HepG2 (cell line): ENCODE results near the gene ENC1. TPM values are rescaled to one million over a fixed set of nuclear protein-coding genes. Genes with fewer than 3 reads are reported as not detected.

Source experiments
- AKNA ChIP-seq: sonication (generic); formaldehyde crosslinking; IDR thresholded peaks from 2 replicates; pipeline ENCODE4 v1.4.0; 2020; ENCODE audit warnings: missing genetic modification reagents, borderline replicate concordance
- CAMTA2 ChIP-seq: sonication (generic); formaldehyde crosslinking; IDR thresholded peaks from 2 replicates; pipeline ENCODE4 v1.4.0; 2020; ENCODE audit warnings: mild to moderate bottlenecking, missing genetic modification reagents, borderline replicate concordance
- CREBL2 ChIP-seq: sonication (generic); formaldehyde crosslinking; IDR thresholded peaks from 2 replicates; pipeline ENCODE4 v1.8.1; 2023; ENCODE audit warnings: missing genetic modification reagents, mild to moderate bottlenecking, borderline replicate concordance
- GMEB2 ChIP-seq: IDR thresholded peaks from 2 replicates; pipeline ENCODE4 v1.6.1; 2016; ENCODE audit warnings: missing biosample characterization, missing genetic modification reagents, low read depth
- HOMEZ ChIP-seq: IDR thresholded peaks from 2 replicates; pipeline ENCODE4 v1.6.1; 2016; ENCODE audit warnings: low read depth
- HOXA7 ChIP-seq: sonication (generic); formaldehyde crosslinking; IDR thresholded peaks from 2 replicates; pipeline ENCODE4 v1.8.1; 2022; ENCODE audit warnings: mild to moderate bottlenecking, missing genetic modification reagents, moderate library complexity
- IRF9 ChIP-seq: sonication (generic); formaldehyde crosslinking; IDR thresholded peaks from 2 replicates; pipeline ENCODE4 v1.8.0; 2022; ENCODE audit warnings: missing genetic modification reagents, mild to moderate bottlenecking, borderline replicate concordance
- KDM2A ChIP-seq: sonication (generic); formaldehyde crosslinking; IDR thresholded peaks from 2 replicates; pipeline ENCODE4 v1.4.0; 2020; ENCODE audit warnings: low read depth, missing genetic modification reagents, borderline replicate concordance
- MAFF ChIP-seq: IDR thresholded peaks from 2 replicates; pipeline ENCODE4 v1.6.1; 2011; ENCODE audit warnings: low read depth, low read length, improper control_type of control experiment
- NFKBIZ ChIP-seq: IDR thresholded peaks from 2 replicates; pipeline ENCODE4 v1.6.1; 2018; ENCODE audit warnings: missing genetic modification reagents, missing compliant biosample characterization
- SMARCE1 ChIP-seq: fragments of 450-650 bp; IDR thresholded peaks from 2 replicates; pipeline ENCODE4 v1.6.1; 2017; ENCODE audit warnings: borderline replicate concordance
- XRCC5 ChIP-seq: fragments of 200-400 bp; formaldehyde crosslinking; optimal IDR thresholded peaks from 2 replicates; pipeline ENCODE3; 2017; ENCODE audit warnings: mild to moderate bottlenecking, low read length
- ZFP36 ChIP-seq: fragments of 150-350 bp; IDR thresholded peaks from 2 replicates; pipeline ENCODE4 v1.6.1; 2018; ENCODE audit warnings: borderline replicate concordance, low read length, low read depth; ENCODE audit not compliant: partially characterized antibody
- ZNF44 ChIP-seq: sonication (generic); formaldehyde crosslinking; IDR thresholded peaks from 2 replicates; pipeline ENCODE4 v1.5.1; 2020; ENCODE audit warnings: mild to moderate bottlenecking, missing genetic modification reagents
- ZNF484 ChIP-seq: sonication (generic); formaldehyde crosslinking; IDR thresholded peaks from 2 replicates; pipeline ENCODE4 v1.5.1; 2020; ENCODE audit warnings: mild to moderate bottlenecking, low read depth, missing genetic modification reagents, borderline replicate concordance
- ZNF513 ChIP-seq: sonication (generic); formaldehyde crosslinking; conservative IDR thresholded peaks from 2 replicates; pipeline ENCODE4 v1.5.0; 2020; ENCODE audit warnings: missing genetic modification reagents
- ZNF629 ChIP-seq: sonication (generic); formaldehyde crosslinking; conservative IDR thresholded peaks from 2 replicates; pipeline ENCODE4 v1.5.0; 2020; ENCODE audit warnings: missing genetic modification reagents
- polyA plus RNA-seq, 8 experiments: library from polyadenylated mRNA; depleted of rRNA in 3 of 8; stranded (reverse) in 7 of 8; unstranded in 1 of 8; fragments of >200 nt; fragmentation: Illumina TruSeq in 4 of 8; extraction: Trizol in 4 of 8; gene quantifications; 2 replicates each; pipeline versions ENCODE4 v1.2.1 to v1.2.3, GENCODE V29; 2011 to 2016; ENCODE audit warnings: low read depth in 4 of 8, missing spikeins in 1 of 8, mixed read lengths in 1 of 8; ENCODE audit not compliant: insufficient read depth in 1 of 8
- total RNA-seq, 5 experiments: library from RNA; depleted of rRNA; stranded (reverse); fragments of >200 nt; fragmentation: Illumina TruSeq; extraction: Trizol; gene quantifications; 2 replicates each; pipeline ENCODE4 v1.2.3, GENCODE V29; 2016; ENCODE audit warnings: low read depth in 1 of 5

The ENC1 gene
- total and polyA plus RNA-seq, 2 of the 13 experiments (the other 11 are each of a cell fraction or from before 2014, with no cell fraction given): 63.8 to 64.4 TPM

GRCh38 chr5:74640954-74641734 is 616 bp upstream of the ENC1 start (continued):
- TF ChIP-seq GMEB2 (CRISPR knock-in tag) (no peak), XRCC5 (no peak), ZFP36 (no peak), KDM2A (CRISPR knock-in tag) (peak; percentile 46; the same call in 1 of the 2 replicates), IRF9 (CRISPR knock-in tag) (no peak), AKNA (CRISPR knock-in tag) (no peak), CREBL2 (CRISPR knock-in tag) (no peak; the same call in 1 of the 2 replicates), ZNF629 (CRISPR knock-in tag) (no peak), ZNF44 (CRISPR knock-in tag) (no peak), MAFF (no peak), HOMEZ (CRISPR knock-in tag) (peak; percentile 79), CAMTA2 (no peak), ZNF513 (CRISPR knock-in tag) (0 out of 2 replicates have a peak, but pooled peaks have one; percentile 63), ZNF484 (CRISPR knock-in tag) (no peak), SMARCE1 (no peak), HOXA7 (CRISPR knock-in tag) (no peak), NFKBIZ (no peak; the same call in none of the 2 replicates)
